ENCODE data around the gene NEGR1.
"Not testable (repeated sequence)": the region's sequence is repeated elsewhere in the genome, so short reads cannot be mapped to it uniquely, and the experiment has no call there.

NEGR1 gene

DNA sequence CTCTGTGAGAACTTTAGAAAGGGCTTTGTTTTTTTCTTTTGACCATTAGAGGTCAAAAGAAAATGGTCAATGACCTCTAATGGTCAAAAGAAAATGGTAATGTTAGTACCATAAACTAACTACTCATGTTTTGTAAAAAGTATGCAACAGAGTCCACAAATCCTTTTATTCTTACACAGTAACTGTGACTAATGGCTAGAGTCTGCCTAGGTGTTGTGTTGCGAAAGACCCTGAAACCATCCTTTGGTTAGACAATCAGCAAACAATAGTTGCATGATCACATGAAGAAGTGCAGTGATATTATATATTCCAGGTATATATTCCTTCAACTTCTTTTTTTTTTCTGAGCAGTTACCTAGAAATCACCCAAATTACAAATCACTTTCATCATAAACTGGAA is 40.9 kb downstream of the NEGR1 start:
- TF ChIP-seq, protein P1, sequence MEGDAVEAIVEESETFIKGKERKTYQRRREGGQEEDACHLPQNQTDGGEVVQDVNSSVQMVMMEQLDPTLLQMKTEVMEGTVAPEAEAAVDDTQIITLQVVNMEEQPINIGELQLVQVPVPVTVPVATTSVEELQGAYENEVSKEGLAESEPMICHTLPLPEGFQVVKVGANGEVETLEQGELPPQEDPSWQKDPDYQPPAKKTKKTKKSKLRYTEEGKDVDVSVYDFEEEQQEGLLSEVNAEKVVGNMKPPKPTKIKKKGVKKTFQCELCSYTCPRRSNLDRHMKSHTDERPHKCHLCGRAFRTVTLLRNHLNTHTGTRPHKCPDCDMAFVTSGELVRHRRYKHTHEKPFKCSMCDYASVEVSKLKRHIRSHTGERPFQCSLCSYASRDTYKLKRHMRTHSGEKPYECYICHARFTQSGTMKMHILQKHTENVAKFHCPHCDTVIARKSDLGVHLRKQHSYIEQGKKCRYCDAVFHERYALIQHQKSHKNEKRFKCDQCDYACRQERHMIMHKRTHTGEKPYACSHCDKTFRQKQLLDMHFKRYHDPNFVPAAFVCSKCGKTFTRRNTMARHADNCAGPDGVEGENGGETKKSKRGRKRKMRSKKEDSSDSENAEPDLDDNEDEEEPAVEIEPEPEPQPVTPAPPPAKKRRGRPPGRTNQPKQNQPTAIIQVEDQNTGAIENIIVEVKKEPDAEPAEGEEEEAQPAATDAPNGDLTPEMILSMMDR (IDR thresholded peaks at IDR 0.05; ENCODE audit: low read depth, low read length, missing control alignments): no peak
- no peak overlapping the region for H3K4me3 ChIP-seq (ENCODE audit: low read depth, low read length)
- no peak for DNase-seq (ENCODE audit: low read depth)

DNA sequence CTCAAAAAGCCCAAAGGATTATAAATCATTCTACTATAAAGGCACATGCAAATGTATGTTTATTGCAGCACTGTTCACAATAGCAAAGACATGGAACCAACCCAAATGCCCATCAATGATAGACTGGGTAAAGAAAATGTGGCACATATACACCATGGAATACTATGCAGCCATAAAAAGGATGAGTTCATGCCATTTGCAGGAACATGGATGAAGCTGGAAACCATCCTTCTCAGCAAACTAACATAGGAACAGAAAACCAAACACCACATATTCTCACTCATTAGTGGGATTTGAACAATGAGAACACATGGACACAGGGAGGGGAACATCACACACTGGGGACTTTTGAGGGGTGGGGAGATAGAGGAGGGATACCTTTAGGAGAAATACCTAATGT is 46.4 kb downstream of the NEGR1 start:
- DNase-seq (ENCODE audit: low read depth); H3K4me3 ChIP-seq (ENCODE audit: low read depth, low read length): not testable (repeated sequence)

DNA sequence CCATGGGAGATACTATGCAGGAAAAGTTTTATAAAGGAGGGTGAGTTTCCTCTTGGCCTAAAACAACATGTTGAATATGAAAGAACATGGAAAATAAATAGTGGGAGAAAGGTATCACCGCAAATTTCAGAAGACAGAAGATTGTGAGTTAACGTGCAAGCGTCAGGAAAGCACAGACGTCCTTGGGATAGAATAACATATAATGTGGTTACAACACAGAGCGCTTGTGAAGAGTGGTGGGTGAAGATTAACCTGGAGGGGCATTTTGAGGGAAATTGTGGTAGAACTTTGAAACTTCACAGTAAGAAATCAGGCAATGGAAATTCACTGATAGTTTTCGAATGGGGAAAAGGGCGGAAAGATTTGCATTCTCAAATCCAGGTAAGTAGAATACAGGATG is 47.3 kb downstream of the NEGR1 start:
- DNase-seq (ENCODE audit: low read depth): no peak
- TF ChIP-seq, protein P1 (IDR thresholded peaks at IDR 0.05; ENCODE audit: low read depth, low read length, missing control alignments): no peak
- no peak overlapping the region for H3K4me3 ChIP-seq (ENCODE audit: low read depth, low read length)

DNA sequence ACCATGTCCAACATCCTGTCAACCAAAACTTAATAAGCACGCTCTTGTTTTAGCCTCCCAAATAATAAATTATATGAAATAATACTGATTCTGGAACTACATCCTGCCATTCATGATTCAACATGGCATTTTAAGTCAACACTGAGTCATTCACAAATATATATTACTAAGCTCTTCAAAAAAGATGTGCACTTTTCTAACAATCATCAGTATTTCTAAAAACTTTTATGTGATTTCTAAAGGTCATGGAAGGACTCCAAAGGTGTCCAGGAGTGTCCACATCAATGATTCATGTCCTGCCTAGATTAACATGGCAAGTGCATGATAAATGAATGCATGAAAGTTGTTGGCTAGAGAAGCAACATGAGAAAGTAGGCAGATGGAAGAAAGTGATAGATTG is 51.6 kb downstream of the NEGR1 start:
- DNase-seq (ENCODE audit: low read depth): no peak
- TF ChIP-seq, protein P1 (IDR thresholded peaks at IDR 0.05; ENCODE audit: low read depth, low read length, missing control alignments): no peak
- no peak overlapping the region for H3K4me3 ChIP-seq (ENCODE audit: low read depth, low read length)

DNA sequence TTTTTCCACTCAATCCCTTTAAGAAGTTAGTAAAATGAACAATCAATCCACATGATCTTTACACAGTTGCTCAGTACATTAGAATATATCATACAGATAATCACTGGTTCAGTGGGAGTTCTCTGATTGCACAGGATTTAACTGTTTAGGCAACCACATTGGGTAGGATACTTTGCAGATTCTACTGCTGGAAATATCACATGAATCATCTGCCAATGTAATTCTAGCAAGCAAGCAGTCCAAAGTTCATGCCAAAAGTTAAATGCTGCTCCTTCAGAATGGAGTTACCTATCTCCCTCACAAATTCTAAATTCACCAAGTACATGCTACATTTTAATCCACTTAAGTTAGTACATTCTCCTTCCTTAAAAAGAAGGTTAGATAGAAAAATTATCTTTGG is 52.4 kb downstream of the NEGR1 start:
- no peak overlapping the region for H3K4me3 ChIP-seq (ENCODE audit: low read depth, low read length)
- no peak for DNase-seq (ENCODE audit: low read depth)
- TF ChIP-seq, protein P1 (IDR thresholded peaks at IDR 0.05; ENCODE audit: low read depth, low read length, missing control alignments): no peak

DNA sequence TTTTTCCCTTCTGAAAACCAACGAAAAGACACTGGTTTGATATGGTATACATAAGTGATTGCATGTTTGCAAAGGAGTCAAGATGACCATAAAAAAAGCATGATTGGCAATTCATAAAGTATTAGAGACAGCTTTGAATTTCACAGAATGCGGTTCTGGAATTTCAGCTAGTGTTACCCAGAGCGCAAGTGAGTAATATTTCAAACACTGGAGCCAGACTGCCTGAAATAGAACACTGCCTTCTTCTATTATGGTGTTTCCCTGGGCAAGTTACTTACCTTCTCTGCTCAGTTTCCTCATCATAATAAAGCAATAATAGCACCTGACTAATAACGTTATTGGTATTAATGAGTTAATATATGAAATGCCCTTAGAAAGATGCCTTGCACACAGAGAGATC is 54.7 kb downstream of the NEGR1 start:
- TF ChIP-seq, protein P1 (IDR thresholded peaks at IDR 0.05; ENCODE audit: low read depth, low read length, missing control alignments): no peak

DNA sequence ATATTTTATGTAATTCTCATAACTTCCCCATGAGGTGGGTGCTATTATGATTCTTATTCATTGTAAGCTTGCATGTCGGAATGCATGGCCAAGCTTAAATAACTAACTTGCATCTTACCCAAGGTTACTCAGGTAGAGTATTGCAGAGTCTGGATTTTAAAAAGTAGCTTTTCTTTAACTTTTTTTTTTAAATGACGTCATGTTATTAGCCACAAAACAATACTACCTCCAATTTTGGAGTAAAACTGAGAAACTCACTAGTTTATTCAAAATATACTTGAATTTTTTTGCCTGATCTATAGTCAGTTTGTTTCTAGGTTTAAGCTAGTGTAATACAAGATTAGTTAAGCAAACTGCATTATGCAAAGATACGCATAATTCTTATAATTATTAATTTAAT is 57.8 kb downstream of the NEGR1 start:
- TF ChIP-seq, protein P1 (IDR thresholded peaks at IDR 0.05; ENCODE audit: low read depth, low read length, missing control alignments): no peak
- H3K4me3 ChIP-seq (ENCODE audit: low read depth, low read length): no peak overlapping the region

More for the DNA sequence above, 54.7 kb downstream of the NEGR1 start:
- H3K4me3 ChIP-seq (ENCODE audit: low read depth, low read length): no peak overlapping the region
- no peak for DNase-seq (ENCODE audit: low read depth)

DNA sequence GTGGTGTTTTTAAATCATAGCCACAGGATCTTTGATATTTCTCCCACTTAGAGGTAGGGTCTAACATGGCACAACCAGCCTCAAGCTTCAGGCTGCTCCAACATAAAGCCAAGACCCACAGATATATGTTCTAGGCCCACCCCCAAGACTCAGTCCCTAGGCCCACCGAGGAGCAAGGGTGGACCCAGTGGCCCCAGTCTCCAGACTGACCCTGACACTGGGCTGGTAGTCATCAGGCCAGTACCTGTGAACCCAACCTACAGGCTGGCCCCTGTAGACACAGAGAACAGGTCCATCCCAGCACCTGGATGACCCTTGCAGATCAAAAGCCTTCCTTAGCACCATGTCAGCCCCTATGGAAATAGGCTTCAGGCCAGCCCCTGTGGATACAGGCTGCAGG is 60.5 kb downstream of the NEGR1 start:
- TF ChIP-seq, protein P1 (IDR thresholded peaks at IDR 0.05; ENCODE audit: low read depth, low read length, missing control alignments): no peak
- H3K4me3 ChIP-seq (ENCODE audit: low read depth, low read length): no peak overlapping the region
- no peak for DNase-seq (ENCODE audit: low read depth)

More for the DNA sequence above, 57.8 kb downstream of the NEGR1 start:
- no peak for DNase-seq (ENCODE audit: low read depth)
